HepG2 (cell line): ENCODE measurements around the gene ODAD4. TPM values are rescaled to one million over a fixed set of nuclear protein-coding genes. Genes with fewer than 3 reads are reported as not detected.

Experiments
- ATF6 ChIP-seq: sonication (generic); formaldehyde crosslinking; conservative IDR thresholded peaks from 2 replicates; pipeline ENCODE4 v1.4.0; 2020; ENCODE audit warnings: missing genetic modification reagents
- CCAR2 ChIP-seq: fragments of 200-400 bp; formaldehyde crosslinking; optimal IDR thresholded peaks from 2 replicates; pipeline ENCODE3; 2018; ENCODE audit warnings: low read depth, mild to moderate bottlenecking, low read length, moderate library complexity
- CREM ChIP-seq, 2 experiments: sonication (generic) in 1 of 2; formaldehyde crosslinking in 1 of 2; IDR thresholded peaks; 2 replicates each; pipeline versions ENCODE4 v1.4.0 to v1.6.1; 2016 to 2020; ENCODE audit warnings: antibody characterized with exemption in 1 of 2, mild to moderate bottlenecking in 1 of 2, missing genetic modification reagents in 1 of 2
- KDM3A ChIP-seq: IDR thresholded peaks from 2 replicates; pipeline ENCODE4 v1.6.1; 2018; ENCODE audit warnings: low read depth, missing compliant biosample characterization
- MBNL3 ChIP-seq: fragments of 250-450 bp; sonication (Bioruptor Pico); conservative IDR thresholded peaks from 2 replicates; pipeline ENCODE4 v1.8.0; 2022; ENCODE audit warnings: mild to moderate bottlenecking, inconsistent platforms
- MED13 ChIP-seq: sonication (generic); formaldehyde crosslinking; IDR thresholded peaks from 2 replicates; pipeline ENCODE4 v1.5.0; 2020; ENCODE audit warnings: missing genetic modification reagents
- PAF1 ChIP-seq: IDR thresholded peaks from 2 replicates; pipeline ENCODE4 v1.6.1; 2016; ENCODE audit warnings: missing genetic modification reagents, missing compliant biosample characterization
- PAX8 ChIP-seq: sonication (generic); formaldehyde crosslinking; IDR thresholded peaks from 2 replicates; pipeline ENCODE4 v1.8.0; 2022; ENCODE audit warnings: mild to moderate bottlenecking, missing genetic modification reagents, borderline replicate concordance
- SOX6 ChIP-seq, 2 experiments: fragments of 450-650 bp in 1 of 2; sonication (generic) in 1 of 2; formaldehyde crosslinking in 1 of 2; IDR thresholded peaks; 2 replicates each; pipeline versions ENCODE4 v1.4.0 to v1.6.1; 2017 to 2020; ENCODE audit warnings: antibody characterized with exemption in 1 of 2, mild to moderate bottlenecking in 1 of 2, missing genetic modification reagents in 1 of 2
- SP2 ChIP-seq: sonication (generic); formaldehyde crosslinking; IDR thresholded peaks from 2 replicates; pipeline ENCODE4 v1.5.1; 2020; ENCODE audit warnings: mild to moderate bottlenecking, missing genetic modification reagents
- ZBTB38 ChIP-seq: sonication (generic); formaldehyde crosslinking; IDR thresholded peaks from 2 replicates; pipeline ENCODE4 v1.5.1; 2020; ENCODE audit warnings: mild to moderate bottlenecking, missing genetic modification reagents
- ZNF326 ChIP-seq: sonication (generic); formaldehyde crosslinking; IDR thresholded peaks from 2 replicates; pipeline ENCODE4 v1.4.0; 2020; ENCODE audit warnings: missing genetic modification reagents, borderline replicate concordance
- ZNF331 ChIP-seq: sonication (generic); formaldehyde crosslinking; IDR thresholded peaks from 2 replicates; pipeline ENCODE4 v1.4.0; 2020; ENCODE audit warnings: missing genetic modification reagents
- ZNF547 ChIP-seq: sonication (generic); formaldehyde crosslinking; IDR thresholded peaks from 2 replicates; pipeline ENCODE4 v1.5.1; 2020; ENCODE audit warnings: mild to moderate bottlenecking, missing genetic modification reagents
- ZNF562 ChIP-seq: sonication (generic); formaldehyde crosslinking; IDR thresholded peaks from 2 replicates; pipeline ENCODE4 v1.8.0; 2022; ENCODE audit warnings: missing genetic modification reagents, borderline replicate concordance
- ZNF616 ChIP-seq: sonication (generic); formaldehyde crosslinking; IDR thresholded peaks from 2 replicates; pipeline ENCODE4 v1.5.0; 2020; ENCODE audit warnings: low read depth, mild to moderate bottlenecking, missing genetic modification reagents
- polyA plus RNA-seq, 8 experiments: library from polyadenylated mRNA; depleted of rRNA in 3 of 8; stranded (reverse) in 7 of 8; unstranded in 1 of 8; fragments of >200 nt; fragmentation: Illumina TruSeq in 4 of 8; extraction: Trizol in 4 of 8; gene quantifications; 2 replicates each; pipeline versions ENCODE4 v1.2.1 to v1.2.3, GENCODE V29; 2011 to 2016; ENCODE audit warnings: low read depth in 4 of 8, missing spikeins in 1 of 8, mixed read lengths in 1 of 8; ENCODE audit not compliant: insufficient read depth in 1 of 8
- total RNA-seq, 5 experiments: library from RNA; depleted of rRNA; stranded (reverse); fragments of >200 nt; fragmentation: Illumina TruSeq; extraction: Trizol; gene quantifications; 2 replicates each; pipeline ENCODE4 v1.2.3, GENCODE V29; 2016; ENCODE audit warnings: low read depth in 1 of 5
- TF ChIP-seq, protein P1 (sequence below): sonication (generic); formaldehyde crosslinking; IDR thresholded peaks from 2 replicates; pipeline ENCODE4 v1.5.0; 2020; ENCODE audit warnings: mild to moderate bottlenecking, missing genetic modification reagents, moderate library complexity
- TF ChIP-seq, protein P2 (sequence below): sonication (generic); formaldehyde crosslinking; IDR thresholded peaks from 2 replicates; pipeline ENCODE4 v1.8.1; 2022; ENCODE audit warnings: mild to moderate bottlenecking, missing genetic modification reagents

The ODAD4 gene
- total and polyA plus RNA-seq, 2 of the 13 experiments (the other 11 are each of a cell fraction or from before 2014, with no cell fraction given), result 0.48 to 0.53 TPM

GRCh38 chr17:41967921-41968578 lies 37.6 kb downstream of the ODAD4 start (continued):
- TF ChIP-seq ZNF562, result no peak
- no peak for TF ChIP-seq ZNF616 (CRISPR knock-in tag)
- TF ChIP-seq CREM (IDR thresholded peaks at IDR 0.05), result no peak
- no peak for TF ChIP-seq CREM (CRISPR knock-in tag; IDR thresholded peaks at IDR 0.05)
- TF ChIP-seq SOX6 (IDR thresholded peaks at IDR 0.05), result no peak
- TF ChIP-seq SOX6 (CRISPR knock-in tag; IDR thresholded peaks at IDR 0.05), result no peak
- TF ChIP-seq, protein P1, sequence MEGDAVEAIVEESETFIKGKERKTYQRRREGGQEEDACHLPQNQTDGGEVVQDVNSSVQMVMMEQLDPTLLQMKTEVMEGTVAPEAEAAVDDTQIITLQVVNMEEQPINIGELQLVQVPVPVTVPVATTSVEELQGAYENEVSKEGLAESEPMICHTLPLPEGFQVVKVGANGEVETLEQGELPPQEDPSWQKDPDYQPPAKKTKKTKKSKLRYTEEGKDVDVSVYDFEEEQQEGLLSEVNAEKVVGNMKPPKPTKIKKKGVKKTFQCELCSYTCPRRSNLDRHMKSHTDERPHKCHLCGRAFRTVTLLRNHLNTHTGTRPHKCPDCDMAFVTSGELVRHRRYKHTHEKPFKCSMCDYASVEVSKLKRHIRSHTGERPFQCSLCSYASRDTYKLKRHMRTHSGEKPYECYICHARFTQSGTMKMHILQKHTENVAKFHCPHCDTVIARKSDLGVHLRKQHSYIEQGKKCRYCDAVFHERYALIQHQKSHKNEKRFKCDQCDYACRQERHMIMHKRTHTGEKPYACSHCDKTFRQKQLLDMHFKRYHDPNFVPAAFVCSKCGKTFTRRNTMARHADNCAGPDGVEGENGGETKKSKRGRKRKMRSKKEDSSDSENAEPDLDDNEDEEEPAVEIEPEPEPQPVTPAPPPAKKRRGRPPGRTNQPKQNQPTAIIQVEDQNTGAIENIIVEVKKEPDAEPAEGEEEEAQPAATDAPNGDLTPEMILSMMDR (CRISPR knock-in tag), result 0 out of 2 replicates have a peak, but pooled peaks have one; percentile 0
- TF ChIP-seq ZNF326 (CRISPR knock-in tag), result 0 out of 2 replicates have a peak, but pooled peaks have one; percentile 8
- no peak for TF ChIP-seq ZNF547
- no peak for TF ChIP-seq PAX8 (CRISPR knock-in tag)
- no peak for TF ChIP-seq ZNF331 (CRISPR knock-in tag)
- TF ChIP-seq SP2 (CRISPR knock-in tag), result 0 out of 2 replicates have a peak, but pooled peaks have one; percentile 21
- no peak for TF ChIP-seq KDM3A (CRISPR knock-in tag)
- no peak for TF ChIP-seq MED13 (CRISPR knock-in tag)
- no peak for TF ChIP-seq MBNL3
- TF ChIP-seq, protein P2, sequence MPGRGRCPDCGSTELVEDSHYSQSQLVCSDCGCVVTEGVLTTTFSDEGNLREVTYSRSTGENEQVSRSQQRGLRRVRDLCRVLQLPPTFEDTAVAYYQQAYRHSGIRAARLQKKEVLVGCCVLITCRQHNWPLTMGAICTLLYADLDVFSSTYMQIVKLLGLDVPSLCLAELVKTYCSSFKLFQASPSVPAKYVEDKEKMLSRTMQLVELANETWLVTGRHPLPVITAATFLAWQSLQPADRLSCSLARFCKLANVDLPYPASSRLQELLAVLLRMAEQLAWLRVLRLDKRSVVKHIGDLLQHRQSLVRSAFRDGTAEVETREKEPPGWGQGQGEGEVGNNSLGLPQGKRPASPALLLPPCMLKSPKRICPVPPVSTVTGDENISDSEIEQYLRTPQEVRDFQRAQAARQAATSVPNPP, result no peak
- no peak for TF ChIP-seq CCAR2
- no peak for TF ChIP-seq ATF6 (CRISPR knock-in tag)
- TF ChIP-seq PAF1 (CRISPR knock-in tag), result no peak; the same call in 1 of the 2 replicates
- peak; percentile 77 for TF ChIP-seq ZBTB38 (CRISPR knock-in tag)
- TF ChIP-seq, all 625 proteins: peak for 30
